PFSK-1 (cell line): ENCODE measurements around the gene AADACL4.

Experiments
- FOXP2 ChIP-seq: optimal IDR thresholded peaks from 2 replicates; pipeline ENCODE3; 2011; ENCODE audit warnings: borderline replicate concordance, control low read depth, inconsistent platforms; ENCODE audit not compliant: insufficient read depth; ENCODE audit errors: extremely low read length, extremely low read depth
- POLR2AphosphoS5 ChIP-seq: IDR thresholded peaks from 2 replicates; pipeline ENCODE4 v1.6.1; 2012; ENCODE audit warnings: low read depth, mild to moderate bottlenecking, control low read depth, low read length, moderate library complexity
- SIN3A ChIP-seq: IDR thresholded peaks from 2 replicates; pipeline ENCODE4 v1.6.1; 2012; ENCODE audit warnings: mild to moderate bottlenecking, low read length, moderate library complexity, borderline replicate concordance; ENCODE audit not compliant: insufficient read depth
- TAF1 ChIP-seq: IDR thresholded peaks from 2 replicates; pipeline ENCODE4 v1.6.1; 2012; ENCODE audit warnings: low read length, control low read depth, borderline replicate concordance; ENCODE audit not compliant: insufficient read depth
- TF ChIP-seq, protein P1 (sequence below), 2 experiments: IDR thresholded peaks; 2 replicates each; pipeline versions ENCODE4 v1.6.1 to v1.8.0; 2011 to 2012; ENCODE audit warnings: low read depth in 2 of 2, low read length in 2 of 2, control low read depth in 1 of 2, inconsistent platforms in 1 of 2, mild to moderate bottlenecking in 1 of 2, moderate library complexity in 1 of 2; ENCODE audit not compliant: insufficient read depth in 1 of 2

AADACL4 gene

DNA sequence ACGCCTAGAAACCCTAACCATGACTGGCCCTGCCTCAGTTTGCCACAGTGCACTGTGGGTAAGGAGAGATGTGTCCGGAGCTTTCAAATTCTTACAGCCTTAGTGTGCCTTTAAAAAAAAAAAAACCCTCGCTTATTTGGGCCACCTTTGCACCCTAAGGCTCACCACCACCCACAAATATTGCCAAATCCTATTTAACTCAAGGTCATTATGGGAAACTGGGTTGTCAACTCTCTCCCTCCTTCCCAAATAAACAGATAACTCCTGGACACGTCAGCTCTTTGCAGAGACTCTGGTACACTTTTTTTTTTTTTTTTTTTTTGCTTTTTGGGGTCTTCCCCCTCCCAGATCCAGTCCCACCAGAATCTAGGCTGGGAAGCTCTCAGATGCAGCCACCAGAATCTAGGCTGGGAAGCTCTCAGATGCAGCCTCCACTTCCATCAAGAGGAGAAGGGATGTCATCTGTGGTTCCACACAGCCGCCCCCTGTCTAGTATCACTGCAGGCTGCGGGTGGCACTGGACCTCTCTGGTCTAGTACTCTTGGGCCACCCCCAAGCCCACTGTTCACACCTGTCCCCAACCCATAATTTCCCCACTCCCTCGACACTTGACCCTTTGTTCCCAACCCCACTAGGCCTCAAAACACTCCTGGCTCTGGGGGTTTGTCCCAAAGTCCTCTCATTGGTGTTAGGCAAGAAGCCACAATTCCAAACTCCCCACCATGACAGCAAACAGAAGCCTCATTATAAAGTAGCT lies 29.3 kb upstream of the AADACL4 start:
- TF ChIP-seq SIN3A = no peak

DNA sequence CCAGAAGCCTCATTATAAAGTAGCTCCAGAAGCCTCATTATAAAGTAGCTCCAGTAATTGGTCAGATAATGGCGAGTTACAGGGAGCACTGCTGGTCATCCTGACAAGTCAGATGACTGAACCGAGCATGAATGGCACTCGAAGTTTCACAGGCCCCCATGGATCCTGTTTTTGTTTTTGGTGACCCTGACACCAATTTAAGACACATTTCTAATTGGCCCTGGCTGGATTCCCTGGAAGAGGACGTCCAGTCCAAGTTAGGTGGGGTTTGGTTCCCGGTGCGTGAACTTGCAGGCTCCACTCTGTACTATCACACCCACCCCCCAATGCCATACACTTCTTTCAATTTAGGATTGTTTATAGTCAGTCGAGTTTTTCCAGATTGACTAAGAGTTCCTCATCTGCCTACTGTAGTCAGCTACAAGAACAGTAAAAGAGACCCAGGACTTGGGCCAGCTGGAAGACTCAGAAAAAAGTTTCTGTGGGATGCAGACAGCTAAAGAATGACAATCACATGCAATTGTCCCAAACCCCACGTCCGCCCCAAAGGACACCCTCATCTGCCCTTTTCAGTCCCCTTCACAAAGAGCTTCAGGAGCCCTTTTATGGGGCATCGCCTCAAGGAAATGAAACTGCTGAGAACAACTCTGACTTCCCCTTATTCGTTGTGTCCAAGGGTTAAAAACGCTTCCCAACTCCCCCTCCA lies 28.6 kb upstream of the AADACL4 start:
- TF ChIP-seq FOXP2 (no peak), POLR2AphosphoS5 (peak; percentile 21; the same call in 1 of the 2 replicates)
- TF ChIP-seq, protein P1, sequence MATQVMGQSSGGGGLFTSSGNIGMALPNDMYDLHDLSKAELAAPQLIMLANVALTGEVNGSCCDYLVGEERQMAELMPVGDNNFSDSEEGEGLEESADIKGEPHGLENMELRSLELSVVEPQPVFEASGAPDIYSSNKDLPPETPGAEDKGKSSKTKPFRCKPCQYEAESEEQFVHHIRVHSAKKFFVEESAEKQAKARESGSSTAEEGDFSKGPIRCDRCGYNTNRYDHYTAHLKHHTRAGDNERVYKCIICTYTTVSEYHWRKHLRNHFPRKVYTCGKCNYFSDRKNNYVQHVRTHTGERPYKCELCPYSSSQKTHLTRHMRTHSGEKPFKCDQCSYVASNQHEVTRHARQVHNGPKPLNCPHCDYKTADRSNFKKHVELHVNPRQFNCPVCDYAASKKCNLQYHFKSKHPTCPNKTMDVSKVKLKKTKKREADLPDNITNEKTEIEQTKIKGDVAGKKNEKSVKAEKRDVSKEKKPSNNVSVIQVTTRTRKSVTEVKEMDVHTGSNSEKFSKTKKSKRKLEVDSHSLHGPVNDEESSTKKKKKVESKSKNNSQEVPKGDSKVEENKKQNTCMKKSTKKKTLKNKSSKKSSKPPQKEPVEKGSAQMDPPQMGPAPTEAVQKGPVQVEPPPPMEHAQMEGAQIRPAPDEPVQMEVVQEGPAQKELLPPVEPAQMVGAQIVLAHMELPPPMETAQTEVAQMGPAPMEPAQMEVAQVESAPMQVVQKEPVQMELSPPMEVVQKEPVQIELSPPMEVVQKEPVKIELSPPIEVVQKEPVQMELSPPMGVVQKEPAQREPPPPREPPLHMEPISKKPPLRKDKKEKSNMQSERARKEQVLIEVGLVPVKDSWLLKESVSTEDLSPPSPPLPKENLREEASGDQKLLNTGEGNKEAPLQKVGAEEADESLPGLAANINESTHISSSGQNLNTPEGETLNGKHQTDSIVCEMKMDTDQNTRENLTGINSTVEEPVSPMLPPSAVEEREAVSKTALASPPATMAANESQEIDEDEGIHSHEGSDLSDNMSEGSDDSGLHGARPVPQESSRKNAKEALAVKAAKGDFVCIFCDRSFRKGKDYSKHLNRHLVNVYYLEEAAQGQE (IDR thresholded peaks at IDR 0.05; ENCODE audit: insufficient read depth in 1 of 2, low read depth in 2 of 2, low read length in 2 of 2) = no peak

DNA sequence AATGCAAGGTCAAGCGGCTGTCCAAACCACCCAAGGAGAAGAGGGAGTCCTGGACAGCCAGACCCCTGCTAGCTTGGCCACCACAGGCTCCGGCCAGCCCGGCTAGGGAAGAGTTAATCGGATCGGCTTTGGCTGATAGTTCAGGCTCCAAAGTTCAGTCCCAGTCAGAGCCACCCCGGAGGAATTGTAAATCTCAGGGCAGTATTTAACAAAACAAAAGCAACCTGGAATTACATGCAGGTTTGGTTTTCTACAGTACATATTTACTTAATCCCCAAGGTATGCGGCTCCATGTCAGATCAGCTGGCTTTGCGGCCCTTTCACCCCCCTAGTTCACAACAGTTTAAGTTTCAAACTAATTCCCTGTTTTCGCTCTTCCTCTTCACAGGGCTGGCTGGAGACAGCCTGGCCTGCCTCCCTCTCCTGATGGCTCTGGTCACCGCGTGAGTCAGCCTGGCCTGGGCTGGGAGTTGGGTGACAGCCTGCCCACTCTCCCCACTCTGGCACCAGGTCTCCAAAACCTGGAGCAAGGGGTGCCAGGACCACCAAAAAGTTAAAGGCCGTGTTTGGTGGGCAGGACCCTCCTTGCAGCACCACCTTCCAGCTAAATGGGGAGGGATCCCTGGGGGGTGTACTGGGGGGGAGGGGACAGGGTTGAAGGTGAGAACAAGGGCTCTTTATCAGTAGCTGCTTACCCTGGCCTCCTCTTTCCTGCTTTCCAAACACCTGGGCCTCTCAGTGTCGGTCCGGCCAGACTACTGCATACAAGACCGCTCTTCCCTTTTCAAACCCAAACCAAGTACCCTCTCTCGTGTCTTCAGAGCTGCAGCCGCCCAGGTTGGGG lies 27.8 kb upstream of the AADACL4 start:
- TF ChIP-seq FOXP2 (no peak), SIN3A (peak; percentile 14; the same call in 1 of the 2 replicates)

DNA sequence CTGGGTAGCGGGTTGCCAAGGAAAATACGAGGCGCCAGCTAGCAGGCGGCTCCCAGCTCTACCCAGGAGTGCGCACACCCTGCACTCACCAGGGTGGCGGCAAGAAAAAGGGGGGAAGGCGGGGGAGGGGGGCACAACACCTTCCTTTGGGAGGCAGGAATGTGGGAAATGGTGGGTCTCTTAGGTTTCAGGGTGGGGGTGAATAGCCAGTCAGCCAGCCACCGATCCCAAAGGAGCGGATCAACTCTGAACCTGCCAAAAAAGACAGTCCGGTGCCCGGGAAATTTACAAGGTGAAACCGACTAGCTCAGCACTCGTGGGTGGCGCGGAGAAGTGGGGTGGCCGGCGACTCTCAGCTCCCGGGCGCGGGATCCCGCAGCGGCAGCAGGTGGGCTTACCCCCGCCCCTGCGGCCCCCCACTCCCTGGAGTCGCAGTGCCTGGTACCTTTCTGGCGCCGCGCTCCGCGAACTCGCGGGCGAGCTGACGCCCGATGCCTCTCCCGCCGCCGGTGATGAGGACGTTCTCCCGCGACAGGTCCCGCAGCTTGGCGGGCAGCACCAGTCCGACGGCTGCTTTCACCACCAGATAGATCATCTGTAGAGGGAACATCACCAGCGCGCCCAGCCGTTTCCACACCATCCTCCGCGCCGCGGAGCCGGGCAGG lies 27.0 kb upstream of the AADACL4 start:
- TF ChIP-seq TAF1 = no peak
- TF ChIP-seq, protein P1 (IDR thresholded peaks at IDR 0.05; ENCODE audit: insufficient read depth in 1 of 2, low read depth in 2 of 2, low read length in 2 of 2) = no peak
- no peak for TF ChIP-seq SIN3A
- no peak for TF ChIP-seq FOXP2
- no peak for TF ChIP-seq POLR2AphosphoS5

DNA sequence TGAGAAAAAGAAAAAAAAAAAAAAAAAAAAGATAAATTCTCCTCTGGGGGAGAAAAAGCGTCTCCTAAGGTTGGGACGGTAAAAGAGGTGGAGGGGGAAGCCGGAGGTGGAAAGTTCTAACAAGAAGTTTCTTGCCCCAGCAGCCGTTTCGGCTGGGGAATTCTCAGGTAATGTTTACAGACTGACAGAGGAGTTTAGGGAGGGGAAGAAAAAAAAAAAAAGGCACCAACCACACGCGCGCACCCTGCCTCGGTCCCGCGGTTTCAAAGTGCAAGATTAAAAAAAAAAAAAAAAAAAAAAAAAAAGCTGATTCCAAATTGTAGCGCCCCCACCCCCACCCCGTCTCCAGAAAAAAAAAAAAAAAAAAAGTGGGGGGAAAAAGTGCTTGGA lies 26.4 kb upstream of the AADACL4 start:
- TF ChIP-seq TAF1 (no peak), FOXP2 (no peak), POLR2AphosphoS5 (no peak), SIN3A (no peak)
- TF ChIP-seq, protein P1 (IDR thresholded peaks at IDR 0.05; ENCODE audit: insufficient read depth in 1 of 2, low read depth in 2 of 2, low read length in 2 of 2) = no peak
